HG03439 (cell line): ENCODE results near the gene MPP1.
"Not testable (repeated sequence)": the region's sequence is repeated elsewhere in the genome, so short reads cannot be mapped to it uniquely, and the experiment has no call there.

ENCODE experiments used
- ATAC-seq: cut with Tn5 transposase; IDR thresholded peaks from one replicate; pipeline ENCODE4 v1.9.1; 2021; ENCODE audit warnings: mild to moderate bottlenecking, moderate library complexity; ENCODE audit not compliant: unreplicated experiment

MPP1 gene

GRCh38 chrX:154804957-154805695, at the start of gene MPP1:
TSS of gene MPP1 (minus strand) at chrX:154805485. CDS start at chrX:154805373, 112 bp downstream.
- peak; percentile 95 for ATAC-seq

GRCh38 chrX:154850957-154851611, 45.8 kb upstream of the MPP1 start:
- ATAC-seq, result no peak

- no peak for ATAC-seq
Observed at GRCh38 chrX:154840856-154841255, 35.6 kb upstream of the MPP1 start.

GRCh38 chrX:154836163-154836562, 30.9 kb upstream of the MPP1 start:
- ATAC-seq, result no peak

- ATAC-seq, result no peak
Observed at GRCh38 chrX:154834562-154834961, 29.3 kb upstream of the MPP1 start, which contains the start of gene SMIM9. TSS of gene SMIM9 (minus strand) at chrX:154834662. CDS start at chrX:154830856, 3,806 bp downstream.

- ATAC-seq, result no peak
Observed at GRCh38 chrX:154833746-154834274, 28.5 kb upstream of the MPP1 start.

- ATAC-seq, result no peak
Observed at GRCh38 chrX:154829926-154830442, 24.7 kb upstream of the MPP1 start.

GRCh38 chrX:154829134-154829533, 23.8 kb upstream of the MPP1 start:
- no peak for ATAC-seq

GRCh38 chrX:154828016-154828408, 22.7 kb upstream of the MPP1 start:
- no peak for ATAC-seq

GRCh38 chrX:154827194-154828015, 22.1 kb upstream of the MPP1 start:
- ATAC-seq, result peak; percentile 90

- not testable (repeated sequence) for ATAC-seq
Observed at GRCh38 chrX:154825586-154825985, 20.3 kb upstream of the MPP1 start.

GRCh38 chrX:154824638-154825037, 19.4 kb upstream of the MPP1 start:
- ATAC-seq, result no peak

GRCh38 chrX:154822029-154822428, 16.7 kb upstream of the MPP1 start:
- ATAC-seq, result no peak

- no peak for ATAC-seq
Observed at GRCh38 chrX:154821523-154821922, 16.2 kb upstream of the MPP1 start.

GRCh38 chrX:154819771-154820341, 14.6 kb upstream of the MPP1 start:
- no peak for ATAC-seq

GRCh38 chrX:154818916-154819770, 13.9 kb upstream of the MPP1 start:
- ATAC-seq, result no peak

GRCh38 chrX:154817048-154817618, 11.8 kb upstream of the MPP1 start:
- ATAC-seq, result not testable (repeated sequence)

- not testable (repeated sequence) for ATAC-seq
Observed at GRCh38 chrX:154816326-154816898, 11.1 kb upstream of the MPP1 start.

GRCh38 chrX:154815274-154815818, 10.1 kb upstream of the MPP1 start:
- no peak for ATAC-seq
